NCI-H345 (cell line): ENCODE measurements around the gene NTRK2.

Source experiments
- DNase-seq: peaks from one replicate; lab custom pipeline; 2025; lab: John Stamatoyannopoulos, UW

NTRK2 gene

DNA sequence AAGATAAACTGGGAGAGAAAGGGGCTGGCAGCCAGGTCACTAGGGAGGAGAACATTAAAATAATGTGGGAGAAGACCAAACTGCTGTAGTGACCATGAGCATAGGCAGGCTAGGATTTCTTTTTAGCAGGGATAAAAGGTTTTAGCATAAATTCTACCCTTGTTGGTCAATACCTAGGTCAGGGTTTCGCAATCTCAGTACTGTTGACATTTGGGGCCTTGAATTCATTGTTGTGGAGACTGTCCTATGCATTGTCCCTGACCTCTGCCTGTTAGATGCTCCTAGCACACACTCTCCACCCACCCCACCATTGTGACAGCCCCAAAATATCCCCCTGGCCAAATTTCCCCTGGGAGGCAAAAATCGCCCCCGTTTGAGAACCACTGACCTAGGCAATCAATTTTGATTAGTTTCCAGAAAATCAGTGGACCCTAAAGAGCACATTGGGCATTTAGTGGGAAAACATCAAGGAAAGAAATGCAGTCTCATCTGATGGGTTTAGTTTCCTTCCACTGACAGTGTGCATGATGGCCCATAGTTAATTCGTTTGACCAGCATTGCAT, 181.4 kb downstream of the NTRK2 start:
- DNase-seq, result no peak

DNA sequence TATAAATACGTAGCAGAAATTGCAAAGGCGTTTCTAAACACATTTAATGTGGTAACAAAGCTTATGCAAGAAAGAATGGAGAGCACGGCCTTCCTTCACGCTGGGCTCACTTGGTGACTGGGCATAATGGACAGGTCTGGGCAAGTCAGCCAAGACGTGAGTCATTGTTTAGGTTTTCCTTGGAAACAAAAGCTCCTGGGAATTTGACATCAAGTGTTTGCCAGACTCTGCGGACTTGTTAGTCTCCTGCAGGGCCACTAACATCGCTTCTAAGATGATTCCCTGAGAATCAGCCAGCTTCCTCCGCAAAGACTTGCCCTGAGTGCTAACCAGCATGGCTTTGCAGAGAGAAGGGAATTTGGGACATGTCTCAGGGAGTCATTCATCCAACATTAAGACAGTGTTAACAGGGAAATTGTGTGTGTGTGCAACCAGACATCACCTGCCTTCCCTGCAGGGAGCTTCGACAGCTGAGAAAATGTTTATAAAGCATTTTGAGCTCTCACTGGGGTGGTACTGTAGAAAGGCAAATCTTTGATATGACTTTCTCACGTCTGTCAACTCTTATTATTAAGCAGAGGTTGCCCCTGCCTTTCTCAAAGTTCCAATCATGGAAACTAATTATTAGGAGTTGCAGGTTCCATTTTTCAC, 182.5 kb downstream of the NTRK2 start:
- peak; percentile 65 for DNase-seq

DNA sequence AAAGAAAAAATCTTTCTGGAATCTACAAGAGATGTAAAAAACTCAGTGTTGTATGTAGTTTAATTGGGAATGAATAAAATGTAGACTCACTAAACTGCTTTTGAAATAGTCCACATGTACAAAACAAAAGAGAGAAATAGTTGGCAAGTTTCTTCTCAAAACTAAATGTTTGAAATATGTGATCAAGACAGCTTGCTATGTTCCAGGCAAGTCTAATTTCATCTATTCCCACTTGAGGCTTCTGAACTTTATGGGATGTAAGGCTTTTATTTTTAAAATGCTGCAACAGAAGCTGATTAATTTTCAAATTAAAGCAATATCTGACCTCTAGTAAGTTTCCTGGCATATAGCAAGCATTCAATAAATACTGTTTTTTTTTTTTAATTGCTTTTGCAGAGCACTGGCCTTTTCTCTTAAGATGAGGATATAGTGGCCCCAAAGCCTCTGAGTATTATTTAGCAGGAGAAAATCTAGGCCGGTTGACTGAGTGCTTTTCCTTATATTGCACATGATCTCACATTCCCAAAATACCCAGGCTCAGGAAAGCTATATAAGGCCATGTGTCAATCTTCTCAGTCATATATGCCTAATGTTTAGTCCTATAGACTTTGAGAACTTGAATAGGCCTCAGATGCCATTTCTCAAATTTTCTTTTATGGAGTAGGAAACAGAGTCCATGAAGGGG, 183.2 kb downstream of the NTRK2 start:
- no peak for DNase-seq

DNA sequence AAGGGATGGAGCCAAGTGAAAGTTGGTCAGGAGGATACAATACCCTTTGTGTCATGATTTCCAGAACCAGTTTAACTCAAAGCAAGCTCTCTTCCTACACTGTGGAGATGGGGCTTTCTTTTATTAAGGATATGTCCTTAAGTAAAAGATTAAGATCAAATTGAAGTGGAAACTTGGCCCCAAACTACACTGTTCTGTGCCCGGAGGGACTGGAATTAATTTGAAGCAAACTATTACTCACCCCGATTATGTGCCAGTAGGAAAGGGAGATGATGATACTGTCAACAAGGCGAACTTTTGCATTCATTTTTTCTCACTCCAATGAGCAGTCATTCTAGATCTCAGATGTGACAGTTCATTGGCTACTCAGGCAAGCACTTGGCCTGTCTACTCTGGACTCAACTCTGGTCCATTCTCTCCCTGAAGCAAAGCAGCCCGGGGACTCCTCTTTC, 186.7 kb downstream of the NTRK2 start:
- DNase-seq, result no peak

DNA sequence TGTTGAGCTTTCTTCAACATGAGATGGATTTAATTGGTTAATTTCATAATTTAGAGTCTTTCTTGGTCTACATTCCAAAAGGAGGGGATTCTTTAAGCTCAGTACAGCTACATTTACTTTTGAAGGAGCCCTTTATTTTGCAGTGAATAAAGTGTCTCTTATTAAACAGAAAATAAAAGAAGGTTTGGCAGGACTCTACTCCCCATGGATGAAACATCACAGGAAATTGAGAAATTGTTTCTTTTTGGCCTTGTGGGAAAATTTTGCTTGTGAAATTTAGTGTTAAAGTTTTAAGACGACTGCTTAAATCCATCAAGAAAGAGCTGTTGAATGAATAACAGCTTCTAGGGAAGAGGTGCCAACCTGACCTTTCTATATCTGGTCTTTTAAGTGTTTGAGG, 187.7 kb downstream of the NTRK2 start:
- DNase-seq, result no peak

DNA sequence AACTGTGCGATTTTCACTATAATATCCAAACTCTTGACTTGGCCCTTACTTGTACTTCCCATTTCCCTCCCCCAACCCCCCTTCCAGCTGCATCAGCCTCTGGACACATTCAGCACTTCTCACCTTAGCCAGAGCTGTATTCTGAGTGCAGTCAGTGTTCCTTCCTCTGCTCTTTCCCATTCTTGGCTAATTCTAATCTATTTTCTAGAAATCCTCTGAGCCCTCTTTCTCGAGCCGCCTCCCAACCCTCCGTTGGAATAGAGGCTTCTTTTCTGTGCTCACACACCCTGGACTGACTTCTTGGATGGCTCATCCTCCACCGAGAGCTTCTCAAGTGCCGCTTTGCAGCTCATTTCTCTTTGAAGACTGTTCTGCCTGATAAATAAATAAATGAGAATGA, 188.8 kb downstream of the NTRK2 start:
- no peak for DNase-seq

DNA sequence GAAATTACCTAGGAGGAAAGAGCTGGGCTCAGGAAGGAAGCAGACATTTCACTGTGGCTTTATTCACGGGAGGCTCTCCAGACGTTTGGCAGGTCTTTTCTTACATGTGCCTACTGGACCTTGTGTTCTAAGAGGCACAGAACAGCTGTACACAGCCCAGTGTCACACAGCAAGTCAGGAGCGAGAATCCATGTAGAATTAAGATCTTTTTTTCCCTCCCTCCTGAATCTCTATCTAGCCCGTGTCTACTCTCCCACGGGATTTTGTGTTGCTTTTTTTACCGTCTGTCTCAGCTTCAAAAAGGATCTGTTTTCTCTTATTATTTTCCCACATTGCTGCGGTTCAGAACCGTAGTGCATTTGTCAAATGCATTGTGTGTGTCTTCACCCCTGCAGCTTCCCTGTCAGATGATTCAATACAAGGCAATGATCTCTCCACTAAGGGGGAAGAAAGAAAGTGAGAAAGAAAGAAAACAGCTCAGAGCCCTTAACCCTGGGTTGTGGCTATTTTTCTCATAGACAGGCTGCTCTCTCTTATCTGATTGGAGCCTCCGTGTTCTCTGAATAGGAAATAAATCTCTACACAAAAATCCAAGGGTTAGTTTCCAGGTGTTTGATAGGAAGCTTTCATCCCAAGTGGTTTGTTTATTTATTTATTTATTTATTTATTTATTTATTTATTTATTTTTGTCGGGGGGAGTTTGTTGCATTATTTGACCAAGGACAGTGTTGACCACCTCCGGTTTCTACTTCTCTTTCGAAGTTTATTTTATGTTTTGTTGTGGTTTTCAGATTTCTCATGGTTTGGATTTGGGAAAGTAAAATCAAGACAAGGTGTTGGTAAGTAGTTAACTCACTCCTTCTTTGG, 191.0 kb downstream of the NTRK2 start:
- no peak for DNase-seq

DNA sequence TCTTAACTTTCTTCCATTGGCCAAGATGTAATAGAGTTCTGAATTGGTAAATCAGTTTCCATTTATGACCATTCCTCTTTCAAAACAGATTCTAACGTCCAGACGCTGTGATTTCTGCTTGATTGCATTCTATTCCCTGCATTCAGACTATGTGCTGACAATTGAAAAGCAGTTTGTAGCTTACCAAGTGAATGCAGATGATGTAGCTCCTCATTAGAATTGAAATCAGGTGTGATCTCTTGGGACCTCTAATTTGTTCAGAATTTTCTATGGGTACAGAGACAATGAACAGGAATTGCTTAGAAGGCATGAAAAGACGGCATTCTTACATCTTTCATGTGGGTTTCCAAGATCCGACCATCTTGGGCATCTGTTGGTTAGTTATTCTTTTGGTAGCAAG, 191.9 kb downstream of the NTRK2 start:
- no peak for DNase-seq

DNA sequence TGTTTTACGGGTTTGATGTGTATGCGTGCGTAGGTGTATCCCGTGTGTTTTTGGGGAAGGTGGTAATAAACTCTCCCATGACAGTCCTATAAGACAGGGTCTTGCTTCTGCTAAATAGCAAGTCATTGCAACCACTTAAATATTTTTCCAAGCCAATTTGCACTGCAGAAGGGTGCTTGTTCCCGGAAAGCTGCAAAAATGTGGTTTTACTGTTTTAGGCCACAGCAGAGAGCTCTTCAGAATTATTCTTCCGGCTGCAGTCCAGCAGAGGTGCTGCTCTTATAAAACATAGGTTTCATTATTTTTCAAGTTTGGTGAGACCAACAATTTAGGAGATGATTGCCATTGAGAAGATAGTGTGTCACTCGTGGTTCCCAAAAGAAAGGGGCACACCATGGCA, 192.8 kb downstream of the NTRK2 start:
- no peak for DNase-seq

DNA sequence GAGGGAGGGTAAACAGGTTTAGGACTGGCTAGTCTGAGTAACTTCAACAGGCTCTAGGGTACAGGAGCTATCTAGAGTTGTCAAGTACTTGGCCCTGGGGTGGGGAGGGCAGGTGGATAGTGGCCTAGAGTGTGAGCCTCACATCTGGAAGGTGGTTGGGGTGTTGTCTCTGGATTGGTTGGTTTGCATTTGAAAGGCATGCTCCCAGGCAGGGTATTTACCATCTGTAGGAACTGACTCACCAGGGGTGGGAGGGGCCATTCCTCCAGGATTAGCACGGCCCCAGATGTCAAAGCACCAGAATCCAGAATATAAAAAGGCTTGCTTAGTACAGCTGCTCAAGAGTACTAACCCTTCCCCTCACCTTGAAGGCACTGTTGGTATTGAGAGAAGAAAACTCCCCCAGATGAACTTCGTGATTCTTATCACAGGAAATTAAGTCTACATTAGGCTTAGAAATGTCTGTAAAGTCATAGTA, 193.3 kb downstream of the NTRK2 start:
- DNase-seq, result no peak

DNA sequence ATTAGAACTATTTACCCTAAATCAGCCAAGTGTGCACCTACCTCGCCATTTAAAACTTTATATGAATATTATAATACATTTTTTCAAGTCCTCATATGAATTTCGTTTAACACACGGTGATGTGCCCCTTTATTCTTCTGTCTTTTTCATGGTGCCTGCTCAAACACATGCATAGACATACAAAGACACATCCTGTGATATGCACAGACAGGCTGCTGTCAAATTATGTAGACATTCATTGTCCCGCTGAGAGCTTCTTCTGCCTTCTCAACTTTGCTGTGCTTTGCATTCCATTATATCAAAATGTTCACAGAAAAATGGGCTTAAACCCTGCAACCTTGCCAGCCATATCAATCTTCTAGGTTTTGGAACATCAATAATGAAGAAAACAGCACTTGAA, 193.8 kb downstream of the NTRK2 start:
- DNase-seq, result no peak

DNA sequence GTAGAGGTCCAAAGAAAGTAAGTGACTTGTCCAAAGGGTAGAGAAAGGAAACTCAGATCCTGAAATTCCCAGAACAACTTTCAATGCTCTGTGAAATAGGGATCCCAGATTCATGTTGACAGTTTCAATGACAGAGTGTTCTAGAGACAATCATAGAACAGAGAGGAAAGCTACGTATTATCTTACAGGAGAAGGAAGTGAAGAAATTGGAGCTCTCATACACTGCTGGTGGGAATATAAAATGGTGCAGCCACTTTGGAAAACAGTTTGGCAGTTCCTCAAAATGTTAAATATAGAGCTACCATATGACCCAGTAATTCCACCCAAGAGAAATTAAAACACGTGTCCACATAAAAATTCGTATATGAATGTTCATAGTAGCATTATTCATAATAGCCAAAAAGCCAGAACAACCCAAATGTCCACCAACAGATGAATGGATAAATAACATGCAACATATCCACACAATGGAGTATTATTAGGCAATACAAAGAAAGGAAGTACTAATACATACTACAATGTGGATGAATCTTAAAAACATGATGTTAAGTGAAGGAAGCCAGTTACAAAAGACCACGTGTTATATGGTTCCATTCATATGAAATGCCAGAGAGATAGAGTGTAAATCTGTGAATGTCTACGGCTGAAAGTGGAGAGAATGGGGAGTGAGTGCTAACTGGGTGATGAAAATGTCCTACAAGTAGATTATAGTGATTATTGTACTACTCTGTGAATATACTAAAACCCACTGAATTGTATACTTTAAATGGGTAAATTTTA, 197.1 kb downstream of the NTRK2 start:
- no peak for DNase-seq

DNA sequence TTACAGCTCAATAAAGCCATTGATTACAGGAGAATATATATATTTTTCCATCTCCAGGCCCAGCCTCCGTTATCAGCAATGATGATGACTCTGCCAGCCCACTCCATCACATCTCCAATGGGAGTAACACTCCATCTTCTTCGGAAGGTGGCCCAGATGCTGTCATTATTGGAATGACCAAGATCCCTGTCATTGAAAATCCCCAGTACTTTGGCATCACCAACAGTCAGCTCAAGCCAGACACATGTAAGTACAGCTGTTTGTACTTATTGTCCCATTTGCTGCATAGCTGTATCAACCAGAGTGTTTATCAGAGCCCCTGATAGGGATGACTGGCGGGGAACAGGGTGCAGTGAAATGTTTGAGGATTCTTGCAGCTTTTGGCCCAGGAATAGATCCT, 197.7 kb downstream of the NTRK2 start:
- DNase-seq, result no peak

DNA sequence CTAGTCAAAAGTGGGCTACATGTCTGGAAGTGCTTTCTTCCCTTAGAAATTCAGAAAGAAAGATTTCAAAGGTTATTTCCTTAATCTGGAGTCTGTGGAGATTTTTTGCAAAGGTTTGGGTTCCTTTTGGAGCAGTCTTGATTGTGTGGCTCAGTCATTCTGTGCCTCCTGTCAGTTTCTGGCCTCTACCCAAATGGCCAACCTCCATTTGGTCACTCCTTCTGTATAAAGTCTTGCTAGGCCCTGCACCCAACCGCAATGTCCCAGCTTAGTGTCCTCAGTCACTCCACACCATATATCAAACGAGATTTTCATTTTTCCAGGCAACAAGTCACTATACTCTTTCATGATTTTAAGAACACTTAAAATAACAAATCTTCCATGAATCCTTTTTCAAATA, 199.6 kb downstream of the NTRK2 start:
- no peak for DNase-seq

DNA sequence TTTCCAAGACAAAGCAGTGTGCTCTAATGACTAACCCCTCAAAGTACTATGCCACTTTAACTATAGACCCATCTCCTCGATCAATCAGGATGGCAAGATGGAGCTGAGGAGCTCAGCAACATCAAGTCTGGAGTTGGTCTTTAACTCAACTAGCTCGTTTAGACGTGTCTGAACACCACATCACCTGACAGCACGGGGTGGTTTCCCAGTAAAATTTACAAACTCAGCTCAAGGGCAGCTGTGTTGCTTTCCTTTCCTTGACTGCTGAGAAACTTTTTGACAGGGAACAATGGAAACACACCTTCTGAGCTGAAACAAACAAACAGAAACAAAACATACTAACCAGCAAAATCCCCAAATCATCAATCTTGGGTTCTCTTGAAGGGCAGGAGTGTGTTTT, 202.5 kb downstream of the NTRK2 start:
- no peak for DNase-seq

DNA sequence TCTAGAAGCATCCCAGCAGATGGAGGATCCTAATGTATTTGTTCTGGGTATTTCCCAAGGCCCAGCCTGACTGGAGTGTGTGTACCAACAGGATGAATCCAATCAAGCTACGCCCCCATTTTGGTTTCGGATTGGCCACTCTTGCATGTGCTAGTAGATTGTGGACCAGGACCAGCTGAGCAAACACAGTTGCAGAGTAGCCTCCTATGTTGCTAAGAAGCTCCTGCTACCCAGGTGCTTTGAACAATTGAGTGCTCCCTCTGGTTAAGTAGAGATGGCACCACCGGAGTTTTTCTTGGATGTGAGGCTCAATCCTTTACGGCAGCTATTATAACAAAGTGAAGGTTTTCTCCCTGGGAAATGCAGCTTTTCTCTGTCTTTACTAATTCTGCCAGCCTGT, 204.5 kb downstream of the NTRK2 start:
- peak; percentile 62 for DNase-seq

DNA sequence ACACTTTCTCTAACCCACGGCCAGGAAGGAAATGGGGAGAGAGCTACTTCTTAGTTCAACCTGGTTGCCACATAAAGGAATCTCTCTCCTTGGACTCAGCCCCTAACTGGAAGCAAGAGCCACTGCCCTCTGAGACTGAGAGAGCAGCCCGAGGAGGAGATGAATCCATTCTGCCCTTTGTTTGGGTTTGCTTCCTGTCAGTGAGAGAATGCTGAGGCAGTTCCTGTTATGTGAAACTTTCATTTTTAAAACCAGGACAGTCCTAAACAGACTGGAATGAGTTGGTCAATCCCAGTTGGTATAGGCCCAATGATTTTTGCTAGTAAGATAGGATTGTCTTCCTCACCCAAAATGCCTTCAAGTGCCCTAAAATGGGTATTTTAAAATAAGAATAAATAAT, 205.1 kb downstream of the NTRK2 start:
- DNase-seq, result no peak

DNA sequence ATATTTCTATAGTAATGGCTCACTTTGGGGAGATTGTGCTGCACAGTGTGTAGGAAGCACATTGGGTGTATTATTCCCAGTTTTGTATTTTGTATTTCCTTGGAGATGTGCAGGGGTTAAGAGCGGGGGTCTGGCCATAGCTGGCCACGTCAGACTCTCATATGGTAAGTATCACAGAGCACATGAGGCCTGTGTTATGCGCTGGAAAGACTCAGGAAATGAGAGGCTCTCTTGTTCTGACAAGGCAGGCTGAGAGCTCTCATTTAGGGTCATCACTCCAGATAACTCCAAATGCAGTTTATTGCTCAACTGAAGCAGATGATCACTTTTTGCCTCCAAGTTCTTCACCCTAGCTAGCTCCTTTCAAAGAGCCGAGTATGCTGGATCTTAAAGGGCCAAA, 205.7 kb downstream of the NTRK2 start:
- no peak for DNase-seq

DNA sequence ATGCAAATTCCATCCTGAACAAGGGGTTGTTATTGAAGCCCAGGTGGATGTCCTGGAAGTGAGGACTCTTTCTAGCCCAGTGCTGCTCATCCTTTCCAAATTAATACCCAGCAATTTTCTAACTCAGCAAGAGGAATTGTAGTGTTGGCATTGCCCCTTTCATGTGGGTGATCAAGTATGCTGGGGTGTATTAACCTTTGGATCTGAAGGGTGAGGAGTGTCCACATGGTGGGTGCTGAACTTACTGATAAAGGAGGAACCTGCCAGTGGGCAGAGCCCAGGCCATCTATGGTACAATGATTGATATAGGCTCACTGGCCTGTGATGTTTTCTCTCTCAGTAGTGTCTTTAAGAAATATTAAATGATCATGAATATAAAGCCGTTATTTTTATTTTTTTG, 210.1 kb downstream of the NTRK2 start:
- DNase-seq, result no peak

DNA sequence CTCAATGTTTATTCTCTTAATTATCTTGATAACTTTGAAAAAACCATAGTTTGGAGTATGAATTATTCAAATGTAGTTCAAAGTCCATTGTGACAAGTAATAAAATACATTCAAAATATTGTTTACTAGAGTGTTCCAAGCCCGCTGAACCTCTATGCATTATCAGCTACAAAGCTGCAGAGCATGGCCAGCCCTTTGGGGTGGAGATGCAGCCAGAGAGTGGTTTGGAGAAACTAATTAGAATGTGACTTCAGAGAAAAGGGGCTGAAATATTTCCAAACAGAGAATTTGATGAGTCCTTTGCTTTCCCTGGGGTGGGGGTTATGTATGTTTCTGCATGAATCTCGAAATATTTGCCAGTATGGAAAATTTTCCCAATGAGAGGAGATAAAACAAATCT, 211.3 kb downstream of the NTRK2 start:
- no peak for DNase-seq

DNA sequence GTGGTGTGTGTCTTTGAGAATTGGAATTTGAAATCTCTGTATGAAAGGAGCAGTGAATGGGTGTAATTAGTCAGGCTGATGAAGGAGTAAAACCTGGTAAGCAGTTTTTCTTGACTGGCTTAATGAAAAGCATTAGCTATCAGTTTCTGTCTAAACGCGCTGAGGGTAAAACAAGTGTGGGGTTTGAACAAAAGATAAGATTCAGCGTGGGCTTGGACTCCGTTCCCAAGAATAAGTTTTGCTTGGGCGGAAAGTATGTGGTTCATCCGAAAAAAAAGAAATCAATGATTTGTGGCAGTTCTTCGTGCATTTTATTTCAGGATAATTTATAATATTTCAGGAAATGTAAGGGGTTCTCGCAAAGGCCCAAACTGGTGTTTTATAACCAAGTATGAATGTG, 217.3 kb downstream of the NTRK2 start:
- DNase-seq, result no peak

DNA sequence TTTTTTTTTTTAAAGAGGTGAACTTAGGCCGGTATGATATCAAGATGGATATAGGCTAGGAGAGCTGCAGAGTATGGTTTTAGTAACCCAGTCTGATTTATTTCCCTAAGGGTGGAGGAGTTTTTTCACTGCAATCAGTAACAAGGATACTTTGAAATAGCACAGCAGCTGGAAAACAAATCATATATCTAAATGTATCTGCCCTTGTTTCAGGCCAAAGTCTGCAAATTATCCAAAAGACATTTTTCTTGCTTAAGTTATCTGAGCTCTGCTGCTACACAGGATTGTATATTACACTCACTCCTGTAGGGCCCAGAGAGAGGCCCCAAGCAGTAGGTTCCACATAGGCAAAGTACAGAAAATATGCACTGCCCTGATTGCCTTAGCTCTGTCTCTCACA, 222.4 kb downstream of the NTRK2 start:
- no peak for DNase-seq
